ENCODE data around the gene KLHL6. TPM values are rescaled to one million over a fixed set of nuclear protein-coding genes. Genes with fewer than 3 reads are reported as not detected.
"Not testable (repeated sequence)": the region's sequence is repeated elsewhere in the genome, so short reads cannot be mapped to it uniquely, and the experiment has no call there.

KLHL6 gene
- total and polyA plus RNA-seq, 2 of the 13 experiments (the other 11 are each of a cell fraction or from before 2014, with no cell fraction given), result not detected

DNA sequence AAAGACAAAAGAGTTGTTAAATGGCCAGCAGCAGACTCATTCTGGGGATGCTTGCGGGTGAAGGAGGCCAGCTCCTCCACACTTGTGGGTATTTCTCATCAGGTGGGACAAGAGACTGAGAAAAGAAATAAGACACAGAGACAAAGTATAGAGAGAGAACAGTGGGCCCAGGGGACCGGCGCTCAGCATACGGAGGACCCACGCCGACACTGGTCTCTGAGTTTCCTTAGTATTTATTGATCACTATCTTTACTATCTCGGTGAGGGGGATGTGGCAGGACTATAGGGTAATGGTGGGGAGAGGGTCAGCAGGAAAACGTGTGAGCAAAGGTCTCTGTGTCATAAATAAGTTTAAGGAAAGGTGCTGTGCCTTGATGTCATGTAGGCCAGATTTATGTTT is 35.2 kb downstream of the KLHL6 start:
- H4K20me1 ChIP-seq (ENCODE audit: insufficient read depth, low read length); CTCF ChIA-PET (ENCODE audit: low intra/inter-chr PET ratio, low total read pairs); intact Hi-C loops (cut with micrococcal nuclease; ENCODE audit: unreplicated experiment); H2AFZ ChIP-seq (ENCODE audit: low read length); BruUV-seq (replicated peaks); H3K27ac ChIP-seq (ENCODE audit: extremely low read length, insufficient read depth, low read length); POLR2A ChIA-PET; DNase-seq (ENCODE audit: low spot score); H3K79me2 ChIP-seq (ENCODE audit: insufficient read depth, low read length); H3K9me3 ChIP-seq (ENCODE audit: low read length); H3K36me3 ChIP-seq (replicated peaks in 1 of 2; ENCODE audit: control insufficient read depth in 1 of 2, insufficient read depth in 2 of 2, low read length in 2 of 2); H3K9ac ChIP-seq (ENCODE audit: insufficient read depth, low read depth, low read length); ATAC-seq; in situ Hi-C loops (cut with HindIII; ENCODE audit: extremely low pct_ligation_motif_present, low pct_unique_long_range_greater_than_20kb); FAIRE-seq: not testable (repeated sequence)
- H3K4me1 ChIP-seq (ENCODE audit: insufficient read depth, low read length), result peaks cover 29% of the 10 kb centered on the region
- 0 out of 6 replicates have a peak overlapping the region, but pooled peaks of 1 of the 3 experiments have one; percentile 38 for H3K4me3 ChIP-seq (replicated peaks in 1 of 3; ENCODE audit: insufficient read depth in 1 of 3, low read depth in 2 of 3, low read length in 3 of 3)
- H3K4me2 ChIP-seq (ENCODE audit: low read depth, low read length), result peak overlapping the region; percentile 59
- peaks cover 0 to 23% of the 10 kb centered on the region in 2 experiments; a peak in 3 of 5 replicates for H3K27me3 ChIP-seq (ENCODE audit: control insufficient read depth in 1 of 2, insufficient read depth in 2 of 2, low read length in 2 of 2)
- WGBS (ENCODE audit: low lambda C conversion rate), result 37% methylated on average over 8 of the region's 8 CpGs

DNA sequence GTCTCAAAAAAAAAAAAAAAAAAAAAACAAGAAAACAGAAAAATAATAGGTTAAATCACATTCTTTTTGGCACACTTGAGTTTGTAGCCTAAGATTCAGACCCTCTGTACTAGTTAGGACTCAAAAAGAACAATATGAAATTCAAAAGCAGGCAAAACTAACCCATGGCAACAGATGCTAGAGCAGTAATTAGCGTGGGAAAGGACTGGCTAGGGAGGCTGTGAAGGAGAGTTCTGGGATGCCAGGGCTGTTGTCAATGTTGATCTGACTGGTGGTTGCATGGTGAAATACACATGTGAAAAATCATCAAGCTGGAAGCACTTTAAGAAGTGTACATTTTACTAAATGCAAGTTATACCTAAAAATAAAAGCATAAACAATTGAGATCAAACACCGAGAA is 35.6 kb downstream of the KLHL6 start:
- H3K36me3 ChIP-seq (replicated peaks in 1 of 2; ENCODE audit: control insufficient read depth in 1 of 2, insufficient read depth in 2 of 2, low read length in 2 of 2), result no peaks in the 10 kb centered on the region
- FAIRE-seq, result no peak
- in situ Hi-C loops (cut with HindIII; ENCODE audit: extremely low pct_ligation_motif_present, low pct_unique_long_range_greater_than_20kb) (no loop called here), intact Hi-C loops (cut with micrococcal nuclease; ENCODE audit: unreplicated experiment) (no loop called here)
- peaks cover 29% of the 10 kb centered on the region for H3K4me1 ChIP-seq (ENCODE audit: insufficient read depth, low read length)
- CTCF ChIA-PET (ENCODE audit: low intra/inter-chr PET ratio, low total read pairs), result no interaction called here
- no peak overlapping the region for H3K9ac ChIP-seq (ENCODE audit: insufficient read depth, low read depth, low read length)
- WGBS (ENCODE audit: low lambda C conversion rate), result 83% methylated on average over 2 of the region's 2 CpGs
- no peak overlapping the region for H3K27ac ChIP-seq (ENCODE audit: extremely low read length, insufficient read depth, low read length)
- H3K4me2 ChIP-seq (ENCODE audit: low read depth, low read length), result no peak overlapping the region
- POLR2A ChIA-PET, result no interaction called here
- DNase-seq (ENCODE audit: low spot score), result no peak
- H3K27me3 ChIP-seq (ENCODE audit: control insufficient read depth in 1 of 2, insufficient read depth in 2 of 2, low read length in 2 of 2), result peaks cover 0 to 23% of the 10 kb centered on the region in 2 experiments; a peak in 3 of 5 replicates
- no peak for ATAC-seq
- no TSS peak for BruUV-seq (replicated peaks)
- no peaks in the 10 kb centered on the region for H3K9me3 ChIP-seq (ENCODE audit: low read length)
- no peaks in the 10 kb centered on the region for H4K20me1 ChIP-seq (ENCODE audit: insufficient read depth, low read length)
- H2AFZ ChIP-seq (ENCODE audit: low read length), result no peak overlapping the region
- H3K79me2 ChIP-seq (ENCODE audit: insufficient read depth, low read length), result no peaks in the 10 kb centered on the region
- H3K4me3 ChIP-seq (replicated peaks in 1 of 3; ENCODE audit: insufficient read depth in 1 of 3, low read depth in 2 of 3, low read length in 3 of 3), result no peak overlapping the region
- TF ChIP-seq HMG20A (CRISPR knock-in tag; IDR thresholded peaks at IDR 0.05; ENCODE audit: borderline replicate concordance) (no peak), SRSF9 (IDR thresholded peaks at IDR 0.05; ENCODE audit: borderline replicate concordance, insufficient read depth, low read depth, low read length, poor library complexity, severe bottlenecking) (no peak), IRF2 (CRISPR knock-in tag; IDR thresholded peaks at IDR 0.05) (no peak), NFATC3 (CRISPR knock-in tag; IDR thresholded peaks at IDR 0.05) (no peak), ATM (IDR thresholded peaks at IDR 0.05; ENCODE audit: borderline replicate concordance) (no peak), SRY (CRISPR knock-in tag; IDR thresholded peaks at IDR 0.05) (no peak), PHF20 (CRISPR knock-in tag; IDR thresholded peaks at IDR 0.05) (no peak), SP140L (CRISPR knock-in tag; IDR thresholded peaks at IDR 0.05; ENCODE audit: borderline replicate concordance) (no peak), ARNT (IDR thresholded peaks at IDR 0.05) (no peak)
- TF ChIP-seq, protein P1, sequence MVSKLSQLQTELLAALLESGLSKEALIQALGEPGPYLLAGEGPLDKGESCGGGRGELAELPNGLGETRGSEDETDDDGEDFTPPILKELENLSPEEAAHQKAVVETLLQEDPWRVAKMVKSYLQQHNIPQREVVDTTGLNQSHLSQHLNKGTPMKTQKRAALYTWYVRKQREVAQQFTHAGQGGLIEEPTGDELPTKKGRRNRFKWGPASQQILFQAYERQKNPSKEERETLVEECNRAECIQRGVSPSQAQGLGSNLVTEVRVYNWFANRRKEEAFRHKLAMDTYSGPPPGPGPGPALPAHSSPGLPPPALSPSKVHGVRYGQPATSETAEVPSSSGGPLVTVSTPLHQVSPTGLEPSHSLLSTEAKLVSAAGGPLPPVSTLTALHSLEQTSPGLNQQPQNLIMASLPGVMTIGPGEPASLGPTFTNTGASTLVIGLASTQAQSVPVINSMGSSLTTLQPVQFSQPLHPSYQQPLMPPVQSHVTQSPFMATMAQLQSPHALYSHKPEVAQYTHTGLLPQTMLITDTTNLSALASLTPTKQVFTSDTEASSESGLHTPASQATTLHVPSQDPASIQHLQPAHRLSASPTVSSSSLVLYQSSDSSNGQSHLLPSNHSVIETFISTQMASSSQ (IDR thresholded peaks at IDR 0.05; ENCODE audit: low read depth), result no peak
- TF ChIP-seq, protein P1 (CRISPR knock-in tag; IDR thresholded peaks at IDR 0.05; ENCODE audit: borderline replicate concordance), result no peak
- TF ChIP-seq, protein P2, sequence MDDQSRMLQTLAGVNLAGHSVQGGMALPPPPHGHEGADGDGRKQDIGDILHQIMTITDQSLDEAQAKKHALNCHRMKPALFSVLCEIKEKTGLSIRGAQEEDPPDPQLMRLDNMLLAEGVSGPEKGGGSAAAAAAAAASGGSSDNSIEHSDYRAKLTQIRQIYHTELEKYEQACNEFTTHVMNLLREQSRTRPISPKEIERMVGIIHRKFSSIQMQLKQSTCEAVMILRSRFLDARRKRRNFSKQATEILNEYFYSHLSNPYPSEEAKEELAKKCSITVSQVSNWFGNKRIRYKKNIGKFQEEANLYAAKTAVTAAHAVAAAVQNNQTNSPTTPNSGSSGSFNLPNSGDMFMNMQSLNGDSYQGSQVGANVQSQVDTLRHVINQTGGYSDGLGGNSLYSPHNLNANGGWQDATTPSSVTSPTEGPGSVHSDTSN (CRISPR knock-in tag; IDR thresholded peaks at IDR 0.05; ENCODE audit: borderline replicate concordance), result no peak

Data from HepG2 (cell line).